Fibroblast of skin of abdomen (primary cell): ENCODE measurements around the gene IZUMO2. TPM values are rescaled to one million over a fixed set of nuclear protein-coding genes. Genes with fewer than 3 reads are reported as not detected.

Experiments used
- DNase-seq: peaks from one replicate; pipeline ENCODE4 v3.0.0-alpha.2; 2013
- polyA plus RNA-seq, 2 experiments: library from polyadenylated mRNA; unstranded; fragments of 120-200 nt; gene quantifications; one replicate each; pipeline ENCODE4 v1.2.1, GENCODE V29; 2013; ENCODE audit not compliant: insufficient read length in 2 of 2

Gene IZUMO2
- polyA plus RNA-seq (2013, experiment 1 of 2; ENCODE audit: insufficient read length) = not detected
- polyA plus RNA-seq (2013, experiment 2 of 2; ENCODE audit: insufficient read length) = not detected

- no peak for DNase-seq
Observed at GRCh38 chr19:50162988-50163387, at the start of gene IZUMO2. IZUMO2 (minus strand) TSS chr19:50163281; CDS start chr19:50163194, 87 bp downstream.

DNA sequence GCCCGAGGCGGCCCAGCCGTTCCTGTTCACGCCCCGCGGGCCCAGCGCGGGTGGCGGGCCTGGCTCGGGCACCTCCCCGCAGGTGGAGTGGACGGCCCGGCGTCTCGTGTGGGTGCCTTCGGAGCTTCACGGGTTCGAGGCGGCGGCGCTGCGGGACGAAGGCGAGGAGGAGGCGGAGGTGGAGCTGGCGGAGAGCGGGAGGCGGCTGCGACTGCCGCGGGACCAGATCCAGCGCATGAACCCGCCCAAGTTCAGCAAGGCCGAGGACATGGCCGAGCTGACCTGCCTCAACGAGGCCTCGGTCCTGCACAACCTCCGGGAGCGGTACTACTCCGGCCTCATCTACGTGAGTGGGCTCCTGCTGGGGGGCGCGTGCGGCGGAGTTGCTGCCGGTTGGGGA is 47.3 kb upstream of the IZUMO2 start:
- no peak for DNase-seq

GRCh38 chr19:50209131-50209530 is 46.0 kb upstream of the IZUMO2 start:
- no peak for DNase-seq

- no peak for DNase-seq
Observed at GRCh38 chr19:50207730-50208129, 44.6 kb upstream of the IZUMO2 start.

- no peak for DNase-seq
Observed at GRCh38 chr19:50206191-50206590, 43.1 kb upstream of the IZUMO2 start.

DNA sequence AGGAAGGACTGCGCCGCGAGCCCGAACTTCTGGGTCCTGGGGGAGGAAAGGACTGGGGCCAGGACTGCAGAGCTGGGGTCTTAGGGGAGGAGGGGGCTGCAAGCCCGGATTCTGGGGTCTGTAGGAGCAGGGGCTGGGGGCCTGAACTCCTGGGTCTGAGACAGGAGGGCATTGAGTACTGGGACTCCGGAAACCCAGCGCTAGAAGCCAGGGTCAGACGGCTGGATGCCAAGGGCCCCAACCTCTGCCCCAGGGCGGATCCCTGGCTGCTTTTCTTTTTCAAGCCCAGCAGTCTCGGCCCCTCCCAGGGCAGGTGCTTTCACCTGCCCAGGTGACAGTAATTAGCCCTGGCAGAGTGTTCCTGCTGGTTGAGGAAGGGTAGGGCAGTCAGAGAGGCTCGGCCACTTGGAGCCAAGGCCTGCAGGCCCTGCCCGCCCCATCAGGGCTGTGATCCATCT is 42.6 kb upstream of the IZUMO2 start:
- DNase-seq = no peak

GRCh38 chr19:50204811-50205675 is 42.0 kb upstream of the IZUMO2 start:
- no peak for DNase-seq

DNA sequence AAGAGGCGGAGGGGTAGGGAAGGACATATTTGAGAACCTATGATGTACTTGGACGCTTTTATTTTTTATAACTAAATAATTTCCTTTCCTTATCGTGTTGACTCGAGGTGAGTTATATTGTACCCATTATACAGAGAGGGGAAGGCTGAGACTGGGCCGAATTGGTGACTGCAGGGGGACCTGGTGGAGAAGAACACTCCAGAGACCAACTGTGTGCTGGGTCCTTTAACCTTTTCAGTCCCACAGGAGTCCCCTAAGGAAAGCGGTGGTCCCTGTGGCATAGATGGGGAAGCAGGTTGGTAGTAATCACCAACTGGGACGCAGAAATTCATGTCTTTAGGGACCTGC is 41.0 kb upstream of the IZUMO2 start:
- DNase-seq = no peak

- no peak for DNase-seq
Observed at GRCh38 chr19:50203281-50204080, 40.4 kb upstream of the IZUMO2 start, which contains the start of gene MYH14. MYH14 (plus strand) TSS chr19:50203622; CDS start chr19:50210366, 6,744 bp downstream.

GRCh38 chr19:50202962-50203280 is 39.8 kb upstream of the IZUMO2 start:
- no peak for DNase-seq

DNA sequence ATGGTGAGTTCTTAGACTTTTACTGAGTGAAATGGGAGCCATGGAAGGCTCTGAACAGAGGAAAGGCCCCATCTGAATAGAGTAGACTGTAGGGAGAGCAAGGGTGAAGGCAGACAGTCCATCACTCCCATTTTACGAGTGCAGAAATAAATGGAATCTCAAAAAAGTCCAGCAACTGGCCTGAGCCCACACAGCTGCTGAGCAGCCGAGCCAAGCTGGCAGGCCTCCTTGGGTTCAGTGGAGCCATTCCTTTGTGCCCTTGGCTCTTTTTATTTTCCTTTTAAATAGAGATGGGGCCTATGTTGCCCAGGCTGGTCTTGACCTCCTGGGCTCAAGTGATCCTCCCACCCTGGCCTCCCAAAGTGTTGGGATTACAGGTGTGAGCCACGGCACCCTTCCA is 39.3 kb upstream of the IZUMO2 start:
- DNase-seq = no peak

DNA sequence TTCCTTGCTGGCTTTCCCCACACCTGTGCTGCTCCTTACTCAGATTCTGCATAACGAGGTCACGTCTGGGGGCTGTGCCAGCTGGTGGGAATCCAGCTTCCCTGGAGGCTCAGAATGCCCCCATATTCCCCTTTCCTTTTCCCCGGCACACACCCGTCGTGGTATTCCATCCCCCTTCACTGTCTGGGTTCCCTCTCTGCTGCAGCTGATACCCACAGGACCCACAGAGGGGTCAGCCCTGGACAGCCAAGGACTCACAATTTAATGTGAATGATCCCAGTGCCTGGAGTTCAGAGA is 36.1 kb upstream of the IZUMO2 start:
- no peak for DNase-seq

DNA sequence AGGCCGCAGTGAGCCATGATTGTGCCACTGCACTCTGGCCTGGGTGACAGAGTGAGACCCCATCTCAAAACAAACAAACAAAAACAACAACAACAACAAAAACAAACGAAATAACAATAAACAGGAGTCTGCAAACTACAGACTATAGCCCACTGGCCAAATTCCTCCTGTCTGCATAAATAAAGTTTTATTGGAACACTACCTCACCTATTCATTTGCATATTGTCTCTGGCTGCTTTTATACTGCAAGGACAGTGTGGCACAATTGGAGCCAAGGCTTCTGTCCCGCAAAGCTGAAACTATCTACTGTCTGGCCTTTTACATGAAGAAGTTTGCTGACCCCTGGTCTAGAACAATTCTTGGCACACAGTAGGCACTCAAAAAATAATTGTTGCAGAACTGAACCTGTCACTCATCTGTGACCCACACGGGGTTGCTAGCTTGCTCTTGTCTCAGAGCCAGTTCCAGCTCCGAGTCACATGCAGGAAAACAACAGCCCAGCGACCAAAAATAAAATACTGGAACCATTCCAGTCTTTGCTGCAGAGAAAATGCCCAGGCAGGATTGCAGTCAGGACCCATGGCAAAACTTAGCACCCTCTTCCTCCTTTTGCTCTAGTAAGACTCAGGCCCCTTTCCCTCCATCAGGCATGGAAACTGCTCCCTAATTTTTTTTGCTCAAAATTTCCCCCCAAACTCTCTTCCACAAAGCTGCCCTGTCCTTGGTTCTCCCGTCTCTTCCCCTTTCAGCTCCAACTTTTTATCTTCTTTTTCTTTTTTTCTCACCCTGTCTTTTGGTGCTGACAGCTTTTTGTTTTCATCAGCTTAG is 35.6 kb upstream of the IZUMO2 start:
- DNase-seq = no peak

DNA sequence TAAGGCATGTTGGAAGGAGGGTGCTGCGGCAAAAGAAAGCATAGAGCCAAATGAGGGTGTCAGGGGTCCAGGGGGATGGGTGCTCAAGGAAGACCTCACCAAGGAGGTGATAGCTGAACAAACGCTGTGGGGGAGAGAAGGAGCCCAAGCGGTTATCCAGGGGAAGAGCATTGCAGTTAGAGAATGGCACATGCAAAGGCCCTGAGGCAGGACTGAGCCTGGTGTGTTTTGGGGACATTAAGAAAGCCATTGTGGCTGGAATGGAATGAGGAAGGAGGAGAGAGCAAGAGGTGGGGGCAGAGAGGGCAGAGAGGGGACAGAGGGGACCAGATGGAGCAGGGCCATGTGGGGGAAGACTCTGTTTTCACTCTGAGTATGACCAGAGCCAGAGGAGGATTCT is 34.3 kb upstream of the IZUMO2 start:
- DNase-seq = no peak

GRCh38 chr19:50196322-50196932 is 33.3 kb upstream of the IZUMO2 start:
- DNase-seq = no peak

DNA sequence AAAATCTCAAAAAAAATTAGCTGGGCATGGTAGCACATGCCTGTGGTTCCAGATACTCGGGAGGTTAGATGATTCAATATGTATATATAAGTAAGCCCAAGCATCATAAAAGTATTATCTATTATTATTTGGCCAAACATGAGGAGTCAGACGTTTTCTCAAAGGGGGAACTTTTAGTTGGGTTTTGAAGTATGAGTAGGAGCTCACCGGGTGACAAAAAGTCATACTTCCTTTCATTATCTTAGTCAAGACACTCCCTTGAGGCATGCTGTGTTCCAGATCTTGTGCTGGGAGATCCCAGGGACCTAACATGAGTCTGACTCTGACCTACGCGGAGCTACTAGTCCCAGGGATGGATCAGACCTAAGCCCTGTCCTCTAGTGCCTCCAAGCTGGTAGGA is 32.1 kb upstream of the IZUMO2 start:
- DNase-seq = no peak

DNA sequence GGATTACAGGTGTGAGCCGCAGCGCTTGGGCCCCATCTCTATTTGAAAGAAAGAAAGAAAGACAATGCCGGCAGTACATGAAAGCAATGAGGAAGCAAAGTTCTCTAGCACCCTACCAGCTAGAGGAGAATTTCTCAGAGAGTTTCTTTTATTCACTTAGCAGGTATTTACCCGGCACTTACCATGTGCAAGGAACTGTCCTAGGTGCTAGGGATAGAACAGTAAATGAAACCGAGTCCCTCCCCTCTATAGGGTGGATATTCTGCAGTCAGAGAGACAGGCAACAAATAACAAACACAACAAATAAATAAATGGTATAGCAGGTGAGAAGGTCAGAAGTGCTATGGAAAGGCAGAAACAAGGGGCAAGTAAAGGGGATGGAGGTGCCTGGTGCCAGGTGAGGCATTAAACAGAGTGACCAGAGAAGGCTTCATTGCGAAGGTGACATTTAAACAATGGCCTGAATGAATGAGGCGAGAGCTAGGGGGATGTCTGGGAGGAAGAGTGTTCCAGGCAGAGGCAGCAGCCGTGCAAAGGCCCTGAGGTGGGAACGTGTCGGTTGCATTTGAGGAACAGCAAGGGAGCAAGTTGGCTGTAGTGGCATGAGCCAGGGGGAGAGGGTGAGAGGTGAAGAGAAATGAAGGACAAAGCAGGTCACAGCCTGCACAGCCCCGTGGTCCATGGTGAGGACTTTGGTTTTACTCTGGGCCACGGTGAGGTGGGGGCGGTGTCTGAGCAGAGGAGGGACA is 29.6 kb upstream of the IZUMO2 start:
- DNase-seq = no peak

DNA sequence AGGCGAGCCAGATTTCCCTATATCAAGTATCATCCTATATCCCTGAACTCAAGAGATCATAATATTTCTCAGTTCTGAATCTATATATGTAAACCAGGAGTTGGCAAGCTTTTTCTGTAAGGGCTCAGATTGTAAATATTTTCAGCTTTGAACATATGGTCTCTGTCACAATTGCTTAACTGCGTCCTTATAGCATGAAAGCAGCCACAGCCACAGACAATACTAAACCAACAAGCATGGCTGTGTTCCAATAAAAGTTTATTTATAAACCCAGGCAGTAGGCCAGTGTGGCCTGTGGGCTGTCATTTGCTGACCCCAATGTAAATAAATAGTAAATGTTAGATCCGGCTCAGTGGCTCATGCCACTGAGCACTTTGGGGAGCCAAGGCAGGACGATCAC is 28.1 kb upstream of the IZUMO2 start:
- DNase-seq = no peak

- DNase-seq = no peak
Observed at GRCh38 chr19:50190439-50190891, 27.4 kb upstream of the IZUMO2 start.

DNA sequence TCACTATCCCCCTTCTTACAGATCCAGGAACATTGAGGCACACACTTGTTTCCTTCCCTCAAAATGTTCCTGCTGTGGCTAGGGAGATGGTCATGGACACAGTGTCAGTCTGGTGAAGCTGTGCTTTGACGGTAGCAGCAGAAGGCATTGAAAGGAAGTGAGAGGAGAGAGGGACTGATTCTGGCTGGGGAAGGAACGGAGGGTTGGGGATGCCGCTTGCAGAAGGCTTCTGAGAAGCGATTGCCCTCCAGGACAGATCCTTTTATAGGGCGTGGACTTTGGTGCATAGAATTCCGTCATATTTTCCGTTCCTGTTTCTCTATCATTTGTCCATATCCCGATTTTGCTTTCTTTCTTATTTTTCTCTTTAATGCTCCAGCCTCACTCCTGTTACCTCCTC is 26.2 kb upstream of the IZUMO2 start:
- no peak for DNase-seq

DNA sequence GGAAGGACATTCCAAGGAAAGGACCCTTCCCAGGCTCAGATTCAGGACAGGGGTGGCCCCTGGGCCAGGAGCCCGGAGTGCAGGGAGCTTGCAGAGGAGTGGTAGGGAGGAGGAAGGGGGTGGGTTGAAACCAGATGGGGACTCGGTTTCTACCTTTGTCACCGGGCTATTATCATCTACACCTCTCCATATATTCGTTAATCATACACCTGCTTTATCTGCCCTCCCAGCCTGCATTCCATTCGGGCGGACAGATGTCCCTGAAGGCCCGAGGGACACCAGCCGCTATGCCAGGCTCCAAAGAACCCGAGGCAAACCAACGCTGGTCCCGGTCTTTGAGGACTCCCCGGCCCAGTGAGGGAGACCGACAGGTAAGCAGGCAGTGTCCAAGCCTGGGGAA is 24.9 kb upstream of the IZUMO2 start:
- DNase-seq = no peak

DNA sequence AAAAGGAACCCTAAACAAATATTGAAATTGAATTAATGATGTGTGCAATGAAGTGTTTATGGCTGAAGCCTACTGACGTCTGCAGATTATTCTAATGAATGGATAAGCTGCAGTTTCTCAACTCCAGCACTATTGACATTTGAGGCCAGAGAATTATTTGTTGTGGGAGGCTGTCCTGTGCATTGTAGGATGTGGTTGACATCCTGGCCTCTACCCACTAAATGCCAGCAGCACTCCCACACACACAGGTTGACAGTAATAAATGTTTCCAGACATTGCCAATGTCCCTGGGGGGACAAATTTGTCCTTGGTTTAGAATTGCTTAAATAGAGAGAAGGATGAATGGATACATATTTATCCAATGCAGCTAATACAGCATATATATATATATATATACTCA is 21.1 kb upstream of the IZUMO2 start:
- DNase-seq = no peak
